NCI-H2196 (cell line): Measurements from ENCODE around the gene ZNF311.

Experiments
- DNase-seq: peaks from one replicate; lab custom pipeline; 2025; ENCODE audit not compliant: unreplicated experiment; lab: John Stamatoyannopoulos, UW

The ZNF311 gene

DNA sequence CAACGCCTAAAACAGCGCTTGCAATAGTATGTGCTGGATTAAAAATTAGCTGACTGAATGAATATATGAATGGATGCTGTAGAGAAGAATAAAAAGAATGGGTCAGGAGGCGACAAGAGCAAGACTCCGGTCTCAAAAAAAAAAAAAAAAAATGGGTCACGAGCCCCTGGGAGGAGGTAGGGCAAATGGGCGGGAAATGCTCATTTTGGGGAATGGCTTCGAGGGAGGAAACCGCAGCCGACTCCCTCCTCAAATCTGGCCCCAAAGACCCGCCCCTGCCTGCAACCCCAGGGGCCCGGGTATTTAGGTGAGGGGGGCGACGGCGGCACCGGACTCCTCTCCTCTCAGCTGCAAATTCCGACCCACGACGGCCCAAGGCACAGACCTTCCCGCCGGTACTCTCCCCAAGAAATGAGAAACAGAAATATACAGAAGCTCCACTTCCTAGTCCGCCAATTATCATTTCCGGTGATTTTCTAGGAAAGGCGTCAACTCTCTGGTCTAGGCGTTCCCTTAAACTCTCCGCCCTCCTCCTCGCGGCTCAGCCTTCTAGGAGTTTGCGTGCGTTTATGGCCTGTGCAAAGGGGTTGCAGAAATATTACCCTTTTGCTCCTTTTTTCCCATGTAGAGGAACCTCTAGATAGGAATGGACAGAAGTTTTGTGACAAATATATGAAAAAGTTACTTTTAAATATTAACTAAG lies at the start of gene ZNF311:
TSS of gene ZNF311 (minus strand) at position 133 of the 703 bp plus-strand sequence. CDS start 1,361 bp downstream, outside the sequence.
- DNase-seq: no peak

DNA sequence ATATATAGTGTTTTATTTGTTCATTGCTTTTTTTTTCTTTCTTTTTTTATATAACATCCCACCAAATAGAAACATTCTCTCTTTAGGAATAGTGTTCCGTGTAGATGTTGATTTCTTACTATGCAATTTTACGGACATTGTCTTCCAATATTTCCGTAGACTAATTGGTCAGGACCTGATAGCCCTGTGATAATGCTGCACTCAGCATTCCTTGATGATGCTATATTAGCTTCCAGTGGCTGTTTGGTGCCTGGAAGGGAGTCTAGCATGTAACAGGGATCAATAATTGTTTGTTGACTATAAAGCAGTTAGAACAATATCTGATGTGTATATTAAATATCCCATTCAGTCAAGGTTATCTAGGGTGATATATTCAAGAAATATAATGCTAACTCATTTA lies 46.6 kb upstream of the ZNF311 start:
- DNase-seq: no peak

DNA sequence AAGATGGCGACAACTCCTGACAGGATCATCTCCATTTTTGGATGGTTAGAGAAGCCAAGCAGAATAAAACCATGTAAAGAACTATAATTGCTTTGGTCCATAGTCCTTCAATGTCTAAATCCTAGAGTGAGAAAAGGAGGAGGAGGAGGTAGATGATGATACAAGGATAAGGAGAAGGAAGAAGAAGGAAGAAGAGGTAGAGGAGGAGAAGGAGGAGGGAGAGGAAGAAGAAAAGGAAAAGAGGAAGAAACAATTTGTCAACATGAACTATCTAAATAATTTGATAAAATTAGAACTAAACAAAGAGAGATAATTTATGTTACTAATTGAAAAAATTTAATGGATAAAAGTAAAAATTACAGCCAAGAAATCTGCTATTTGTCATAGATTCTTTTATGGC lies 40.0 kb upstream of the ZNF311 start, which contains the start of gene OR2W1:
TSS of gene OR2W1 (minus strand) at position 101 of the 400 bp plus-strand sequence. CDS start at position 101, 0 bp downstream.
- no peak for DNase-seq

DNA sequence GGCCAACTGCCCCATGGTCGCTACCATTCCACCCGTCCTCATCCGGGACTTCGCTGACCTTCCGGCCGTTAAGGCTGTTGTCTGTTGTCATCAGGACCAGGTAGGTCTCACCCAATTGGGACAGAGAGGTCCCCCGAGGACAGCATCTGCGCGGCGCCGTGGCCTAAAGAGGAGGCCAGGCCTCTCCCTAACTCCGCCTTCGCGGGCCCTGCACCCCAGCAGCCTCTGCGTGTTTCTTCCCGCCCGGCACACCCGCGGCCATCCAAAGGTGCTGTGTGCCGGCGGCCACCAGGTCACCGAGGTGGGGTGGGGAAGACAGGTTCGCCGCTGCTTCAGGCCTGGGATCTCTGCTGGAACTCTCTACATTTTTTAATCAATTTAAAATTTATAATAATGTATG lies 30.8 kb upstream of the ZNF311 start:
- no peak for DNase-seq

DNA sequence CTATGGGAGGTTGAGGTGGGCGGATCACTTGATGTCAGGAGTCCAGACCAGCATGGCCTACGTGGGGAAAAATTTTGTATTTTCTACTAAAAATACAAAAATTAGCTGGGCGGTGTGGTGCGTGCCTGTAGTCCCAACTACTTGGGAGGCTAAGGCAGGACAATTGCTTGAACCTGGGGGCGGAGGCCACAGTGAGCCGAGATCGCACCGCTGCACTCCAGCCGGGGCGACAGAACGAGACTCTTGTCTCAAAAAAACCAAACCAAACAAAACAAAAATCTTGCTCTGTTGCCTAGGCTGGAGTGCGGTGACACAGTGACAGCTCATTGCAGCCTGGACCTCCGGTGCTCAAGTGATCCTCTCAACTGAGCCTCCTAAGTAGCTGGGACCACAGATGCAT lies 23.7 kb upstream of the ZNF311 start:
- DNase-seq: no peak

DNA sequence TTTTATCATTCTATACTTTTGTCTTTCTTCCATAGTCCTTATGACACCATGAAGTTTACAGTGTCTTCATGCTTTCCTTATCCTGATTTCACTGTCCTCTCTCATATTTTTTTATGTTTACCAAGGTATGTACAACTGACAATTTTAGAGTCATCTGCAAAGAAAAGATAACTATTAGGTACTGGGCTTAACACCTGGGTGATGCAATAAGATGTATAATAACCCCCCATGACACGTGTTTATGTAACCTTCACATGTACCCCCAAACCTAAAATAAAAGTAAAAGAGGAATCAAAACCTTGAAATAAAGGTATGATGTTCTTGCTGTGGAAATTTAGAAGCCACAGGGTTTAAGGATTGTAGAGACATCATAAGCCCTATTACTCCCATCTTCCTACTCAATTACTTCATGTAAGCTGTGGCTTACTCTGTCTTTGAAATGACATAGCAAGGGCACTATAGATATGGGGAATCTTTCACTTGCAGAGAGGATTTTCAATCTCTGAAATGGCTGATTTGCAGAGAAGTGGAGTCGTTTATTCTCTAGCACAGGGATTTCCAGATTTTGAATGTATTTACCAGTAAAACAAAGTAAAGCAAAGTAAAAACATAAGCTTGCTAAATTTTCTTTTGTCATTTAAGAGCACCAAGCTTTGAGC lies 20.9 kb upstream of the ZNF311 start:
- no peak for DNase-seq

DNA sequence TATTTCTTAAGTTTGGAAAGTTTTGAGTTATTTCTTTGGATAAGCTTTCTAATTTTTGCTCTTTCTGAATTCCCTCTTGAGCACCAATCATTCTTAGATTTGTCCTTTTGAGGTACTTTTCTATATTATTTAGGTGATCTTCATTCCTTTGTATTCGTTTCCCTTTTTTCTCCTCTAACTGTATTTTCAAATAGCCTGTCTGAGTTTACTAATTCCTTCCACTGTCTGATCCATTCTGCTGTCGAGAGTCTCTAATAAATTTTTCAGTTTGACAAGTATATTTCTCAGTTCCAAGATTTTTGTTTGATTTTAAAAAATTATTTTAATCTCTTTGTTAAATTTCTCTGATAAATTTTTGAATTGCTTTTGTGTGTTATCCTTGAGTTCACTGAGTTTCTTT lies 16.3 kb upstream of the ZNF311 start:
- no peak for DNase-seq

DNA sequence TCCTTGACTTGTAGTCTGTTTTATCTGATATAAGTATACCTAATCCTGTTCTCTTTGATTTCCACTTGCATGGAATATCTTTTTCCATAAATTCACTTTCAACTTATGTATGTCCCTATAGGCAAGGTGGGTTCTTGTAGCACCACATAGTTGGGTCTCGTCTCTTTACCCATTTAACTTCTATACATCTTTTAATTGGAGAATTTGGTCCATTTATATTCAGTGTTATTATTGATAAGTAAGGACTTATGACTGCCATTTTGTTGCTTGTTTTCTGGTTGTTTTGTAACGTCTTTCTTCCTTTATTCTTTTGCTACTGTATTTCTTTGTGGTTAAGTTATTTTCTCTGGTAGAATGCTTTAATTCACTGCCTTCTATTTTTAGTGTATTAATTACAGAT lies 14.5 kb upstream of the ZNF311 start:
- DNase-seq: no peak

DNA sequence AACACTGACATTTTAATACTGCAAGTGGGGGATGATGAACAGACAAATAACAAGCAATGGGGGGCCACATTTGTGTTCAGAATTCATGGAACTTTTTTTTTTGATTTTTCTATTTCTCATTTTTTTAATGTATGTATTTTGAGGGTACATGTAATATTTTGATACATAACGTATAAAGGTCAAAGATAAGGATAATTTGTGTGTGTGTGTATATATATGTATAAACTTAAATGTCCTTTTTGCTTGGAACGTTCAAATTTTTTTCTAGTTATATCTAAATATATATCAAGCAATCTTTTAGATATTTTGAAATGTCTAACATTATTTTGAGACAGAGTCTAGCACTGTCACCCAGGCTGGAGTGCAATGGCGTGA lies 12.3 kb upstream of the ZNF311 start:
- DNase-seq: no peak

DNA sequence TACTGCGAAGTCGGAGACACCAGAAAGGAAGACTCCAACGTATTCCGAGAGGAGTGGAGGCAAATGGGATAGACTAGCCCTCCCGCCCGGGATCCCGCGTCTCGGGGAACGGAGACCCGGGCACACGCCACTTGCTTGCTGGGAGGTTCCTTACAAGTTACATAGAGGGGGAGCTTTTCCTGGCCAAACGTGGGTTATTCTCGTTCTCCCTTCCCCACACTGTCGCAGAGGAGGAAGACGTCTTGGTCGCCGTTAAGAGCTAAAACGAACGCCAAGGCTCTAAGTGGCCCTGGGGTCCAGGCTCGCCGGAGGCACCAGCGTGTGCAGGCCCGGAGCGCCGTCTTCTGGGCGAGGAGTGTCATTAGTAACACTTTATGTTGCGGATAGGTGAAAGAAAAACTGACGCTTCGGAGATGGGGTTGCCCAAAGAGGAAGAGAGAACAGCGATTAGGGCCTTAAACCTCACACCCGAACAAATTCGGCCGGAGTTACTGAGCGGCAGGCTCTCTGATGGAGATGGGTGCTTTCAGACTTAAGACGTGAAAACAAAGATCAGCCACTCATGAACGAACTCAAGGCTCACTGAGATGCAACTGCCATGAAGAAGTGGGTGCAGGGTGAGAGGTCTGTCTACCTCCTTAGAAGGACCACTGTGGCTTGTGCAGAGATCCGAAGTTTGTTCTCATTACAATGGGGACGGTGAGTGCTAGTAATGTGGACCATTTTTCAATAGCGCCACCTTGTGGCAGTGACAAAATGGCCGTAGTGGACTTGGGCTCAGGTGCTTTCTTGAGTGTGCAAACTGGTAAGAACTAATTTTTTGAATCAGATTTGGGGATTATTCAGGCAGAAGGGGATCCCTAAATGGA lies 11.7 kb upstream of the ZNF311 start:
- peak; percentile 77 for DNase-seq

DNA sequence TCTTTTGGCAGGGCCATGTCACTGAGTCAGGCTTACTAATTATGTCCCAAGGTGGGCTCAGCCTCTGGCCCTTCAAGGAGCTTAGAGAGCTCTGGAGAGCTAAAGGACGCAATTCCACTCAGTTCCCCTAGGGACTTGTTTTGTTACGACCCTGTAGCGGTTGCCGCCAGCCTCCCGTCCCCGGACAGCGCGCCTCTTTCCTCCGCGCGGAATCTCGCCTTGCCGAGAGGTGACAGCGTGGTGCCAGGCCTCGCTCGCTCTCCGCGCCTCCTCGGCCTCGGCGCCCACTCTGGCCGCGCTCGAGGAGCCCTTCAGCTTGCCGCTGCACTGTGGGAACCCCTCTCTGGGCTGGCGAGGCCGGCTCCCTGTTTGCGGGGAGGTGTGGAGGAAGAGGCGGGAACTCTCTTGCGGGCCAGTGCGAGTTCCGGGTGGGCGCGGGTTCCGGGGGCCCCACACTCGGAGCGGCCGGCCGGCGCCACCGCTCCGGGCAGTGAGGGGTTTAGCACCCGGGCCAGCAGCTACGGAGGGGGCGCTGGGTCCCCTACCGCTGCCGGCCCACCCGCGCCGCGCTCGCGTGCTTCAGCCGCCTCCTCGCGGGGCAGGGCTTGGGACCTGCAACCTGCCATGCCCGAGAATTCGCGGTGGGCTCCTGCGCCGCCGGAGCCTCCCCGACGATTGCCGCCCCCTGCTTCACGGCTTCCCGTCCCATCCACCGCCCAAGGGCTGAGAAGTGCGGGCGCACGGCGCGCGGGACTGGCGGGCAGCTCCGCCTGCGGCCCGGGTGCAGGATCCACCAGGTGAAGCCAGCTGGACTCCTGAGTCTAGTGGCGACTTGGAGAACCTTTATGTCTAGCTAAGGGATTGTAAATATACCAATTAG lies 9.9 kb upstream of the ZNF311 start:
- DNase-seq: no peak

DNA sequence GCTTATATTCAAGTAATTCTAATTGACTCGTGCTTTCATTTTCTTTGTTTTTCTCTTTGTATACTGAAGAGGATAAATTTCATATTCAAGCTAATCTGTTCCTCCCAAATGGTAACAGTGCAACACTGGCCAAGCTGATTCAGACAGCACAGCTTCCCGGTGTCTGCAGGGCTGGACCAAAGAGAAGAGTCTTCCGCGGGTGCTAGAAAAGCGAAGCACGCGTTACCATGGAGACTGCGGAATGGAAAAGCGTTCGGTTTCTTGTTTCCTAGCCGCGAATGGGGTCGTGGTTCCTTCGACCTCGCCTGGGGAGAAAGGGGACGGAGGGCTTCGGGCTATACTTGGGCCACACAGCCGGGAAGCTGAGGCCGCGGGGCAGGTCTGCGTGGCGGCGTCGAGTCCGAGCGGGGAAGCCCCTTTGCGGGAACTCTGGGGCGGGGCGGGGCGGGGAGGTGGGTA lies 6.2 kb upstream of the ZNF311 start:
- peak; percentile 68 for DNase-seq

DNA sequence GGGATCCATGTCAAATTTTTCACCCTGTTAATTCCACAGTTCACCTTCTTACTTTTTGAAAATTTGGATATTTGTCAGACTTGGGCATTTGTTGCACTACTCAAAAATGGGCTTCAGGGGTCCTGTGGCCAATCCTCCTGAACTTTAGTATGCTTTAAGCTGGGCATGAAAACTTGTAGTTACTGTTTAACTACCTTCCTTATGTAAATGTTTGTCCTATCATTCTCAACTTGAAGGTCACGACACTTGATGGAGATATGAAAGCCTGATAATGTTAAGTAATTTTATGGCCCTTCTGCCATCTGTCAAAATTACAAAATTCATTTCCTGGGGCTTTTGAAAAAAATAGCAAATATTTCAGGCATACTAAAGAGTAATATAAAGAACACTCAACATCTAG lies 4.2 kb upstream of the ZNF311 start:
- no peak for DNase-seq

DNA sequence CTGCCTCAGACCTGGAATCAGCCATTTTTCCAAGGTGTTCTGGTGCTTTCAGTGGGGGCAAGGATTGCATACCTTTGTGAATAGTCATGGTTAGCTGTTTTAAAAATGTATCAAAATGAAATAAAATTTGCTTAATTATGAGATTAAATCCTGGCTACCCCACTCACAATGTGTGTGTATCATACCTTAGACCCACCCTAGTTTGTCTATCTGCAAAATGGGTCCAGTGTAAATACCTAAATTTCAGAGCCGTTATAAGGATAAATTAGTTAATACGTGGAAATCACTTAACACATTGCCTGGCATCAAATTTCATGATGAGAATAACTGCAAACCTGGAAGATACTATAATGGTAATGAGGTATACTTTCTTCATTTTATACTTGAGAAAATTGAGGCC lies 3.0 kb upstream of the ZNF311 start:
- no peak for DNase-seq

DNA sequence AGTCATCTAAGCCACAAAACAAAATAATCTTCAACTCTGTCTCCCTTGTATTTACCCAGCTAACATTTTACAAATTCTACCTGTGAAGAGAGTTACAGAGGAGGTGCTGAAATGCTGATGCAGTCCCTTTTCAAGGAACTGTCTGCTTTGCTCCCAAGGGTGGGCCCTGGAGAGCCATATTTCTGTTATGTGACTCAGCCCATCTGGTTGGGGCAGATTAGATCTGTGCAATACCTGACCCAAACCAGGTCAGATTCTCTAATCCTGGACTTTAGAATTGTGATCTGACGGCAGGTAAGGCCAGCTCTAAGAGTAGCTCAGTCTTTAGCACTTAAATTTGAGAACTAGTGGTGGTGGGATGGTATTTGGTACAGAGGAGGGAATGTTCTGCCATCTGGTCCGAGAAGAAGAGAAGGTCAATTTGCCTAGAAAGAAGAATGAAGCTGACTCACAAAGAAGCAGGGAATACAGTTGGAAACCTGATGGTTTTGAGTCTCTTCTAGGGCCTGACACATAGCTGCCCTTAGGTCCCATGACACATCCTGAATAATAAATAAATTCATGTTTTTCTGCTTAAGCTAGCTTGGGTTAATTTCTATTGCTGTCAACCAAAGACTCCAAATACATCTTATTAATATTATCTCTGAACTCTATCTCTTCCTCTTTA lies 8.1 kb downstream of the ZNF311 start:
- no peak for DNase-seq

DNA sequence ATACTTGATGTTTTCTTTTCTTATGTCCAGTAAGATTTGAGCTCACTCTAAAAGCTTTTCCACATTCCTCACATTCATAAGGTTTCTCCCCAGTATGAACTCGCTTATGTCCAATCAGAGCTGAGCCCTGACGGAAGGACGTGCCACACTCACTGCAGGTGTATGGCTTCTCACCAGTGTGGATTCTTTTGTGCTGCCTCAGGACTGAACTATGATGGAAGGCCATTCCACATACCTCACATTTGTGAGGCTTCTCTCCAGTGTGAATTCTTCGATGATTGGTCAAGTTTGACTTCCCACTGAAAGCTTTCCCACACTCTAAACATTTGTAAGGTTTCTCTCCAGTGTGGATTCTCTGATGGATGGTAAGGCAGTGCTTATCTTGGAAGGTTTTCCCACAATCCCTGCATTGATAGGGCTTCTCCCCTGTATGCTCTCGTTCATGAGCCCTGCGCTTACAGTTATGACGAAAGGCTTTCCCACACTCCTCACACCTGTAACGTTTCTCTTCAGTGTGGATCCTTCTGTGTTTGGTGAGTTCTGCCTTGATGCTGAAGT lies 9.9 kb downstream of the ZNF311 start:
- no peak for DNase-seq

DNA sequence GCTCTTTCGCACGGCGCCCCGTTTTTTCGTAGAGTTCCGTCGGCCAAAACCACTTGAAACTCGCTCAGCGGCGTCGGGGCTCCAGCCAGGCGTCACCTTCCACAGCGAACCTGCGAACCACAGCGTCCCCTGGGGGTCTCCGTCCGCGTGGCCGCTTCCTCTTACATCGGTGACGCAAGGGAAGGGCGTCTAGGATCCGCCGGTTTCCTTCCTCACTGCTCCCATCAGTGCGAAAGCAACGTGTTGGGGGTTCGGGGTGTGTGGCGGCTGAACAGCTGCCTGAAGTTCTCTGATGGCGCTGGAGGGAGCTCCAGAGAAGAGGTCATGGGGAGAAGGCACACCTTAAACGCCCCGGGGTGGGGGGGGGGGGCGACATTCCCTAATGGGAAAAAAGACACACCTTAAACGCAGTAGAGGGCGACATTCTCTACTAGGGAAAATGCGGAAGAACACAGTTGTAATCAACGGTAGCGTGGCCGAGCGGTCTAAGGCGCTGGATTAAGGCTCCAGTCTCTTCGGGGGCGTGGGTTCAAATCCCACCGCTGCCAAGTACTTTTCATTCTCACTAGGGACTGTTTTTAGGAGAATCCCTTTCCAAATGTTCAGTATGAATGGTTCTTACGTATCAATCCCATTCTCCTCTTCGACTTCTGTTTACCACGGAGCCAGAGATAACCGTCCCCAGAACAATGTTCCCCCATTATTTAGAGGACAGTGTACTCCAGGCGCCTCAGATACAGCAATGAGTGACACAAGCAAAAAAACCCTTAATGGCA lies 16.4 kb downstream of the ZNF311 start:
- no peak for DNase-seq

DNA sequence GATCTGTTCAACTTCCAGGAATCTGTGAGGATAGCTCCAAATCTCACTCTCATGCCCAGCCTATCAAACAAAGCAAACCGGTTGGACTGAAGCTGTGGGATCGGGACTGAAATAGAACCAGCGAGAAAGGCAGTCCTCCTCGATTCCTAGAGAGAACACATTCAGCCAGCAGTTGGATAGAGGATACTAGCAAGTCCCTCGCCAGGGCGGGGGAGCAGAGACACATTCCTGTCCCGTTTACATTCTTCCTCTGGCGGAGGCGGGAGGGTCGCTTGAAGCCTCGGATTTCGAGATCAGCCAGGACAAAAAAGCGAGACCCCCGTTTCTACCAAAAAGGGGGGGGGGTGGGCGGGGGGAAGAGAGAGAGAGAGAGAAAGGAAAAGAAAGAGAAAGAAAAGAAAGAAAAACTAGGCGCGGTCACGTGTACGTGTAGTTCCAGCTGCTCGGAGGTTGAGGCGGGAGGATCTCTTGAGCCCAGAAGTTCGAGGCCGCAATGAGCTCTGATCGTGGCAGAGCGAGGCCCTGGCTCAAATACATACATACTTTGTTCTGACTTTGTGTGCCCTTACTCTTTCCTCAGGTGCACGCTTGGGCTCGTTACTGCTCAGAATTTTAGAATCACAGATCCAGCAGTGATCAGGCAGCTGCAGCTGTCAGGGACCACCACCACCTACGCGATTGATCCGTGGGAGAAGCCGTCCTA lies 19.5 kb downstream of the ZNF311 start:
- peak; percentile 92 for DNase-seq

DNA sequence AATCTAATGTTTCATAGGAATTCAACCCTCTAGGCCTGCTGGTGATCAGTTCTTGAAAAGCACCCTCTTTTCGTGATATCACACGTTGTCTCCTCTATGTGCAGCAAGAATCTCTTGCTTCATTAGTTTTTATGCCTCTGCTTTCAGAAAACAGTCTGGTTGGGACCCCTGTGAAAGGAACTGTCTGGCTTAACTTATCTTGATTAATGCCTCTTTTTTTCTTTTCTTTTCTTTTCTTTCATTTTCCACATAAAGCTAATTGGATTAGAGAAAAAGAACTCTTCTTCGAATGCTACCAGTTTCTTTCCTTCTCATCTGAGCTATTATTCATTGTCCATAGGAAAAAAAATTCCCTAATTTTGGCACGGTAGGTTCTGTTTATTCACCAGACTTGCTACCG lies 21.3 kb downstream of the ZNF311 start:
- DNase-seq: no peak
